Epithelial cell of proximal tubule (primary cell): ENCODE results near the gene METTL2B. TPM values are rescaled to one million over a fixed set of nuclear protein-coding genes. Genes with fewer than 3 reads are reported as not detected.

Experiments used
- DNase-seq: peaks from one replicate; pipeline ENCODE4 v3.0.0-alpha.2; 2011; ENCODE audit warnings: low read depth
- H3K4me3 ChIP-seq: 2 replicates; pipeline ENCODE4 v1.5.1; 2011; ENCODE audit warnings: low read depth, mild to moderate bottlenecking, low read length
- total RNA-seq: library from RNA; depleted of rRNA; stranded (reverse); fragments of >200 nt; gene quantifications from 2 replicates; pipeline ENCODE4 v1.2.3, GENCODE V29; 2015
- TF ChIP-seq, protein P1 (sequence below): conservative IDR thresholded peaks from 2 replicates; pipeline ENCODE4 v1.5.1; 2012; ENCODE audit warnings: low read depth, mild to moderate bottlenecking, low read length

The METTL2B gene
- total RNA-seq, 1 donor from 2014 or later: 39.6 TPM

DNA sequence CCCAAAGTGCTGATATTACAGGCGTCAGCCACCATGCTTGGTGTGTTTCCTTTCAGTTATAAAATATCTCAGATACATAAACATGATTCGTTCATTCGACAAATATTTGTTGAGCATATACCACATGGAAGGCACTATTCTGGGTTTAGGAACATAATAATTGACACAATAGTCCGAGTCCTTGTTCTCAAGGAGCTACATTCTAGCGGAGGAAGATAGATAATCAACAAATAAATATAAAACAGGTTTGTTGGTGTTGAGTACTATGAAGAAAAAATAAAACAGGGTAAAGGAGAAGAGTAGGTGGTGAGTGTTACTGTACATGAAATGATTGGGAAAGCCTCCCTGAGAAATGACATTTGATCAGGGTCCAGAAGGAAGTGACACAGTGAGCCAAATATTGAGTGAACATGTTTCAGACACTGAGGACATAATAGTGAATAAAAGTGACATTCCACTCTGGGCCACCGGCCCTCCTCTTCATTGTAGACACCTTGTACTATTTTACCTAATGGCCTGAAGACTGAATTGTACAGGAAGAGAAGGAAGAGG lies 27.7 kb upstream of the METTL2B start:
- DNase-seq: no peak
- TF ChIP-seq, protein P1, sequence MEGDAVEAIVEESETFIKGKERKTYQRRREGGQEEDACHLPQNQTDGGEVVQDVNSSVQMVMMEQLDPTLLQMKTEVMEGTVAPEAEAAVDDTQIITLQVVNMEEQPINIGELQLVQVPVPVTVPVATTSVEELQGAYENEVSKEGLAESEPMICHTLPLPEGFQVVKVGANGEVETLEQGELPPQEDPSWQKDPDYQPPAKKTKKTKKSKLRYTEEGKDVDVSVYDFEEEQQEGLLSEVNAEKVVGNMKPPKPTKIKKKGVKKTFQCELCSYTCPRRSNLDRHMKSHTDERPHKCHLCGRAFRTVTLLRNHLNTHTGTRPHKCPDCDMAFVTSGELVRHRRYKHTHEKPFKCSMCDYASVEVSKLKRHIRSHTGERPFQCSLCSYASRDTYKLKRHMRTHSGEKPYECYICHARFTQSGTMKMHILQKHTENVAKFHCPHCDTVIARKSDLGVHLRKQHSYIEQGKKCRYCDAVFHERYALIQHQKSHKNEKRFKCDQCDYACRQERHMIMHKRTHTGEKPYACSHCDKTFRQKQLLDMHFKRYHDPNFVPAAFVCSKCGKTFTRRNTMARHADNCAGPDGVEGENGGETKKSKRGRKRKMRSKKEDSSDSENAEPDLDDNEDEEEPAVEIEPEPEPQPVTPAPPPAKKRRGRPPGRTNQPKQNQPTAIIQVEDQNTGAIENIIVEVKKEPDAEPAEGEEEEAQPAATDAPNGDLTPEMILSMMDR: no peak
- no peak overlapping the region for H3K4me3 ChIP-seq

GRCh38 chr7:128450409-128450808 lies 26.1 kb upstream of the METTL2B start:
- DNase-seq: no peak
- no peak overlapping the region for H3K4me3 ChIP-seq
- TF ChIP-seq, protein P1: no peak

GRCh38 chr7:128450913-128451312 lies 25.6 kb upstream of the METTL2B start:
- DNase-seq: no peak
- TF ChIP-seq, protein P1: no peak
- no peak overlapping the region for H3K4me3 ChIP-seq

- no peak overlapping the region for H3K4me3 ChIP-seq
- no peak for DNase-seq
- TF ChIP-seq, protein P1: no peak
These were observed 24.0 kb upstream of the METTL2B start for GRCh38 chr7:128452552-128452951.

DNA sequence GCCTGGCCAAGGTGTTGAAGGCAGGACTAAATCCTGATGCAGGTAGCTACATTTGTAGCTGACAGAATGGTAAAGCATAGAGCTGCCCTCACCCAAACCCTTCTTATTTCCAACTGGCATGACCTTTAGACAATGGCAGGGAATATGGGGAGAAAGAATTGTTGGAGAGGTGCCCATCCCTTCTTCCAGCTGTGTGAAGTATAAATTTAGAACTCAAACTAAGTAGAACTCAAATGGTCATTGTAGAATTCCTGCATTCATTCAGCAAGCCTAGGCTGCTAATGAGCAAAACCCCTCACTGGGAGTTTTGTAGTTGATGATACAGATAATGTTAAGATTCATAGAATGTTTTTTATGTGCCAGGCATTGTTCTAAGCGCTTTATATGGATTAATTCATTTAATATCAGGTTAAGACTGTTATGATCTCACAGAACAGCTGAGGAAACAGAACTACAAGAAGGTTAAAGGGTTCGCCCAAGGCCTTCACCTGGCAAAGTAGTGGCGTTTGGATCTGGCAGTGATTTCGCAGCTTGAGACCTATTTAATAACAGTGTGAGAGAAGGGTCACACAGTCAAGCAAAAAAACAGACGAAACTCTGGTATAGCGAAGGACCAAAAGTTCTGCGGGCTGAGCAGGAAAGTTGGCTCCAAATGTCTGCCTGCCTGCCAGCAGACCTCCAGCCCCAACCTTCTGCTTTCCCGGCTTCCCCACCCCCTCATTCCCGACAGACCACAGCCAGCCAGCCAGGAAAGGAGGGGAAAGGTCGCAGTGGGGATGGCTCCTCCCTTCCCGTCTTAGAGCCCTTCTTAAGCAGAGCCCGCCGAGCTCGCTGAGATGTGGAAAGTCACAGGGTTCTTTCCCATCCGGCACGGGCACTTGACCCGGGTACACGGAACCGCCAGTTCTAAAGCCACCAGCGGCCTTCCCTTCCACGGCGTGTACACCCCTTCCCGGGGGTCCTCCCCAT lies 22.4 kb upstream of the METTL2B start:
- TF ChIP-seq, protein P1: no peak
- no peak for DNase-seq
- H3K4me3 ChIP-seq: peak overlapping the region; percentile 69

GRCh38 chr7:128454808-128455542 lies 21.6 kb upstream of the METTL2B start:
- peak overlapping the region; percentile 69 for H3K4me3 ChIP-seq
- TF ChIP-seq, protein P1: no peak
- no peak for DNase-seq
